Measurements from ENCODE around the gene SLC25A31.

SLC25A31 gene

DNA sequence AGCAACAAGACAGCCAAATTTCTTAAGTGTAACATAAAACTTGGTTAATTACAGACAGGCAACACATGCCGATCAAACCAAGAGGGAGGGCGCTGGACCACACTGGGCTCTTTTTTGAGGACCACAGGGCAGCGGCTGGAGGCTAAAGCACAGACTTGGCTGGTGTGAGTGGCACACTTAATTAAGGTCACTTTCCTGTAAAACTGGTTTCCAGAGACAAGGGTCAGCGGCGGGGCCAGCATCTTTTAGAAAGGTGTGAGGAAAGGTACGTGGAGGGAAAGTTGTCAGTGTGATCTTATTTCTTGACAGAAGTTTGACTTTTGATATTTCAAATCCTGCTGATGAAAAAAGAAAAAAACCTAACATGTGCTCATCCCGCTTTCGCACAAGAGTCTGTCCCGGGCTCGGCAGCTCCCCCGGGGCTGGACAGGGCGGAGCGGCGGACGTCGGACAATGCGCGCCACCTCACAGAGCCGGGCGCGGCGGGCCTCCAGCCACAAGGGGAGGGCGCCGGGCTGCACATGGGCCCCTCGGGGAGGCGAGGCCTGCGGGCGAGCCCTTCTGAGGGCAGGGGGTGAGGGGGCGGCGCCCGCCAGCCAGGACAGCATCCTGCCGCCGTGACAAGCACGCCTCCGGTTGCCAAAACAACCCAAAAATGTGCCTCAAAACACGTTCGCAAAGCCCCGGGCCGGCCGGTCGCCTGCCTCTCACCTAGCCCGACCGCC, 51.3 kb downstream of the SLC25A31 start:
- peak overlapping the region; percentile 87 for H3K4me3 ChIP-seq (ENCODE audit: low read depth, low read length)
- TF ChIP-seq, protein P1, sequence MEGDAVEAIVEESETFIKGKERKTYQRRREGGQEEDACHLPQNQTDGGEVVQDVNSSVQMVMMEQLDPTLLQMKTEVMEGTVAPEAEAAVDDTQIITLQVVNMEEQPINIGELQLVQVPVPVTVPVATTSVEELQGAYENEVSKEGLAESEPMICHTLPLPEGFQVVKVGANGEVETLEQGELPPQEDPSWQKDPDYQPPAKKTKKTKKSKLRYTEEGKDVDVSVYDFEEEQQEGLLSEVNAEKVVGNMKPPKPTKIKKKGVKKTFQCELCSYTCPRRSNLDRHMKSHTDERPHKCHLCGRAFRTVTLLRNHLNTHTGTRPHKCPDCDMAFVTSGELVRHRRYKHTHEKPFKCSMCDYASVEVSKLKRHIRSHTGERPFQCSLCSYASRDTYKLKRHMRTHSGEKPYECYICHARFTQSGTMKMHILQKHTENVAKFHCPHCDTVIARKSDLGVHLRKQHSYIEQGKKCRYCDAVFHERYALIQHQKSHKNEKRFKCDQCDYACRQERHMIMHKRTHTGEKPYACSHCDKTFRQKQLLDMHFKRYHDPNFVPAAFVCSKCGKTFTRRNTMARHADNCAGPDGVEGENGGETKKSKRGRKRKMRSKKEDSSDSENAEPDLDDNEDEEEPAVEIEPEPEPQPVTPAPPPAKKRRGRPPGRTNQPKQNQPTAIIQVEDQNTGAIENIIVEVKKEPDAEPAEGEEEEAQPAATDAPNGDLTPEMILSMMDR (IDR thresholded peaks at IDR 0.05; ENCODE audit: low read depth, low read length, missing control alignments) = no peak
- in situ Hi-C loops (cut with HindIII; ENCODE audit: low sequenced_read_pairs) = no loop called here
- DNase-seq (ENCODE audit: low read depth) = no peak

DNA sequence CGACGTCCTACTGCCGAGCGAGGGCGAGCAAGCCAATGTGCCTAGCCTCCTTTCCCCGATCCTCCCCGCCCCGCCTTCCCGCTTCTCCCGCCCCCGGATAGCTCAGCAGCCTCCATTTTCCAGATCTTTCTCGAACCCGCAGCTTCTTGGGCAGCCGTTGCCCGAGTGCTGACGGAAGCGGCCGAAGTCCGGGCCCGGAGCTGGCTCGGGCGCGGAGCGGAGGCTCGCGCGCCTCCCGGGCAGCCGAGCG, 51.8 kb downstream of the SLC25A31 start:
- peak overlapping the region; percentile 87 for H3K4me3 ChIP-seq (ENCODE audit: low read depth, low read length)
- in situ Hi-C loops (cut with HindIII; ENCODE audit: low sequenced_read_pairs) = no loop called here
- TF ChIP-seq, protein P1 (IDR thresholded peaks at IDR 0.05; ENCODE audit: low read depth, low read length, missing control alignments) = no peak
- DNase-seq (ENCODE audit: low read depth) = peak; percentile 44

DNA sequence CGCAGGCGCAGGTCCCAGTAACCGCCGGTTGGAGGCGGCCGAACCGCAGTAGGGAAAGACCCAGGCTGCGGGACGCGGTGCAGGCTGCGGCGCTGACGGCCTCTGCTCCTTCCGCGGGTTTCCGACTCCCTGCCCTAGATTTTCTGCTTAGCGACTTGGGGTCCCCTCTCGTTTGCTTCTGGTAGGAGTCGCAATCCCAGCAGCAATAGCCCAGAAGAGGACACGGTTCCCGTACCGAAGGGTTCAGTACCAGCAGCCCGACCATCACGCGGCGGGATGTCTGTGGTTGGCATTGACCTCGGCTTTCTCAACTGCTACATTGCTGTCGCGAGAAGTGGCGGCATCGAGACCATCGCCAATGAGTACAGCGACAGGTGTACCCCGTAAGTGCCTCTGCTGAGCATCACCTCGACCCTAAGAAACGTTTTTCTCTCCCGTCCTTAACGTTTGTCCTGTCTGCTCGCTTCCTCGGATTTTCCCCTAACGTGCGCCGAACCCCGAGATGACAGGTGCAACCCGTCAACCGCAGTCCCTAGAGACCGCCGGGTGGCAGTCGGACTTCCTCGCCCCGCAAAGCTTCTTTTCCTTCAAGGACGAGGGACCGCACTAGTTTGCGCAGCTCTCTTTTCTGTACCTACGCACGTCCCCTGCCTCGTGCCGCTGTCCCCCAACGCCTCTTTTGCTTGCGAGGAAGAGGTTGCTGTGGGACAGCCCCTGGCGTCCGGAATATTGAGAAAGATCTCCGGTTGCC, 52.2 kb downstream of the SLC25A31 start, which contains the start of gene HSPA4L:
TSS of gene HSPA4L (plus strand) at position 48 of the 751 bp plus-strand sequence. CDS start at position 277, 229 bp downstream.
- H3K4me3 ChIP-seq (ENCODE audit: low read depth, low read length) = peak within 1 kb of the TSS; percentile 87
- in situ Hi-C loops (cut with HindIII; ENCODE audit: low sequenced_read_pairs) = no loop called here
- TF ChIP-seq, protein P1 (IDR thresholded peaks at IDR 0.05; ENCODE audit: low read depth, low read length, missing control alignments) = peak; percentile 26
- DNase-seq (ENCODE audit: low read depth) = no peak

DNA sequence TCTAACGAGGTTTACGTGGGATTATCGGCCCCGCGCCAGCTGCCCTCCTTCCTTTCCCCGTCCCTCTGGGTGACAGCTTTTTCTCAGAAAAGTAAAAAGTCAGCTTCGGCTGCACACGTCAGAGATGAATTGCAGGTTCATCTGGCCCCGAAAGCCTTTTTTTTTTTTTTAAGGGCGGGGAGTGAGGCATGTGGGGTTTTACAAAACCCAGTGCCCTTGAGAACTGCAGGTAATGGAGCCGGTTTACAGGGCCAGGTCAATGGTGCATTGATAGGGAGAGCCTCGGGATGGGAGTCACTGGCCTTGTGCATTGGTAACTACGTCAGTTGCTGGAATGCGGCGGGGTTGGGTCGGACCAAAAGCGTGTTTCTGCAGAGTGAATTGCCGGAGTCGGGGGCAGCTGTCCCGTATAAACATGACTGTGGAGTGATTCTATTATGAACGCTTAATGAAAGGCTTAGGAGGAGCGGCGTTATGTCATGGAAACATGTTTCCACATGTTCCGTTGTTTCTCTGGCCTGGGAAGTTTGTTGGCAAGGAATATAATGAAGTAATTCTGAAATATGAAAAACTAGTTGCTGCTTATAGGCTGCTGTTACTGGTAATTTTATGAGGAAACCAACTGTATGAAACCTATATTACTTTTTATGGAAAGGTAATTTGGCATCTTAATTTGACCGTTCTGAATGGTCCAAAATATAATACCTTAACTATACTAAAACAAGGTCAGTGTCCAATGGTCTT, 53.0 kb downstream of the SLC25A31 start:
- peak; percentile 20 for DNase-seq (ENCODE audit: low read depth)
- TF ChIP-seq, protein P1 (IDR thresholded peaks at IDR 0.05; ENCODE audit: low read depth, low read length, missing control alignments) = no peak
- in situ Hi-C loops (cut with HindIII; ENCODE audit: low sequenced_read_pairs) = no loop called here
- peak overlapping the region; percentile 87 for H3K4me3 ChIP-seq (ENCODE audit: low read depth, low read length)

DNA sequence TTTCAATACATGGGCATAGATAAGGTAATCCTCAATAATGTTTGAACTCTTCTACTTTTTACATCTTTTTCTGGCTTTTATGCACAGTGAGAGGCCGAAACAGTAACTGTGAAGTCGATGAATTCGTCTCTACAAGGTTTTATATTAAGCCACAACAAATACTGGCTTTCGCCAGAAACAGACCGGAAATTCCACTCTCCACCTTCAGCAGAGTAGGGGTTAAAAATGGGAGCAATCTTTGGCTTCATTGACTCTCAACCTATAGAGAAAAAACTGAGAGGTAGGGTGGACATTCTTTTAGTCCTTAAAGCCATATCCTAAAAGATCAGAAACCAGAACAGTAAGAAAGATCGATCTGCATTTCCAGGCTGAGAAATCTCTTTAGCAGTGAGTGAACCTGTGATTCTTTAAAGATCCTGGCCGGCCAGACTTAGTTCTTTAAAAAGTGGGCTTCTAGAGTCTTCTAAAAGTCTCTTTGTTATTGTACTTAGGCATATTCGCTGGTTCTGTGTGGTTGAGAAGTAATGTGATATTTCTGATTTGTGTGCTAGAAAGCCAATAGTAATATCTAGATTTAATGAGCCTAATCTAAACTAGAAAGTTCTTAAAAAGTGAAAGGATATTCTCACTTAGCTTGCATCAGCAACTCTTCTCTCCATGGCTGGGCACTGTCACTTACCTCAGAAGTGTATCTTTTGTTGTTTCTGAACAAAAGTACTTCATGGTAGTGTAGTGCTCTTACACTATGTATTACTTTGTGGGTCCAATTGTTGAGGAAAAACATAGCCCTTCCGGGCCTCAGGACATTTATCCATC, 54.0 kb downstream of the SLC25A31 start:
- H3K4me3 ChIP-seq (ENCODE audit: low read depth, low read length) = no peak overlapping the region
- TF ChIP-seq, protein P1 (IDR thresholded peaks at IDR 0.05; ENCODE audit: low read depth, low read length, missing control alignments) = no peak
- no peak for DNase-seq (ENCODE audit: low read depth)
- in situ Hi-C loops (cut with HindIII; ENCODE audit: low sequenced_read_pairs) = no loop called here

DNA sequence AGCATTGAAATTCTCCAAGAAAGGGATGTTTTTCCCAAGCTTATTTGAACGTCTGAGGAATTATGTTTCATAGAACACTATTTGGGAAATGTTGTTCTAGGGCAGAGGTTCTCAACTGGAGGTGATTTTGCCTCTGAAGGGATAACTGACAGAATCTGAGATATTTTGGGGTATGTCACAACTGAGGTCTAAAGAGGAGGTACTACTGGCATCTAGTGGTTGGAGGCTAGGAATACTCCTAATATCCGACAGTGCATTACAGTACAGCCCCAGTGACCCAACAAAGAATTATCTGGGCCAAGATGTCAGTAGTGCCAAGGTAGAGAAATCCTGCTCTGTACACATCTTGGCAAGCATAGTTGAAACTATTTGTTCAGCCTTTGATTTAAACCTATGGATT, 58.3 kb downstream of the SLC25A31 start:
- DNase-seq (ENCODE audit: low read depth) = no peak
- TF ChIP-seq, protein P1 (IDR thresholded peaks at IDR 0.05; ENCODE audit: low read depth, low read length, missing control alignments) = peak; percentile 21
- H3K4me3 ChIP-seq (ENCODE audit: low read depth, low read length) = no peak overlapping the region
- in situ Hi-C loops (cut with HindIII; ENCODE audit: low sequenced_read_pairs) = no loop called here

All from astrocyte of the cerebellum (primary cell).